ENCODE data around the gene GEN1. TPM values are rescaled to one million over a fixed set of nuclear protein-coding genes. Genes with fewer than 3 reads are reported as not detected.

The GEN1 gene
- total and polyA plus RNA-seq, 2 of the 4 experiments (the other 2 are of a cell fraction): 7.9 to 8.3 TPM

DNA sequence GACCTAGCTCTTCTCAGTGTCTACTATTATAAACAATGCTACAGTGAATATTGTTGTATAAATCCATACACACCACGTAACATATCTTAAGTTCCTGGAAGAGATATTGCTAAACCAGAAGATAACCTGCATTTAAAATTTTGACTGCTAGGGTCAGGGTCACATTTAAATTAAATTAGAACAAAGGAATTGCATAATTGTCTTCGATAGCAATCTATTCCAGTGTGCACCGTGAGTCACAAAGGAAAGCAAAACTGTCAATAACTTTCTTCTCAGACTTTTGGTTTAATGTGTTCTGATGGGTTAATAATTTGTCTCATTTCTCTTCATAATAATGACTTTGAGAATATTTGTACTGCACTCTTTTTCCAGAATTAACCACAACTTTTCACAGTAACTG lies 4.2 kb downstream of the GEN1 start:
- no peak overlapping the region for H3K14ac ChIP-seq (replicated peaks; ENCODE audit: low read depth, low read length)
- no peak for DNase-seq
- H3K18ac ChIP-seq (ENCODE audit: low read depth, low read length): no peak overlapping the region
- no peaks in the 10 kb centered on the region; the same call in 1 of the 2 replicates for H3K9me1 ChIP-seq (ENCODE audit: insufficient read depth, low read length)
- no peak overlapping the region for H2AK9ac ChIP-seq (replicated peaks; ENCODE audit: low read depth, low read length, poor library complexity)
- no peaks in the 10 kb centered on the region for H3K4me1 ChIP-seq (ENCODE audit: control insufficient read depth, insufficient read depth, low read length)
- H3K79me1 ChIP-seq (ENCODE audit: low read depth in 1 of 2, low read length in 2 of 2): peaks cover 9 to 16% of the 10 kb centered on the region in 2 experiments
- no peaks in the 10 kb centered on the region; the same call in 1 of the 2 replicates for H4K20me1 ChIP-seq (ENCODE audit: insufficient read depth, low read length)
- H2BK120ac ChIP-seq (ENCODE audit: low read depth, low read length): no peak overlapping the region
- dilution Hi-C loops (cut with HindIII; ENCODE audit: low sequenced_read_pairs, unreplicated experiment): no loop called here
- H3K4me2 ChIP-seq (ENCODE audit: low read depth, low read length): peak overlapping the region; percentile 32; the same call in 1 of the 2 replicates
- peak overlapping the region in 1 of 2 experiments; percentile 17; a peak in 1 of 4 replicates for H4K8ac ChIP-seq (ENCODE audit: low read depth in 2 of 2, low read length in 2 of 2)
- intact Hi-C loops (cut with micrococcal nuclease): no loop called here
- POLR2A ChIA-PET (ENCODE audit: unreplicated experiment): no interaction called here
- ATAC-seq (ENCODE audit: low read depth): no peak
- TF ChIP-seq RCOR1 (IDR thresholded peaks at IDR 0.05; ENCODE audit: insufficient replicate concordance, low read length) (no peak), MAZ (IDR thresholded peaks at IDR 0.05; ENCODE audit: borderline replicate concordance, low read depth, low read length) (no peak), MAFK (IDR thresholded peaks at IDR 0.05; ENCODE audit: low read depth, low read length) (no peak), MXI1 (IDR thresholded peaks at IDR 0.05; ENCODE audit: borderline replicate concordance, low read depth, low read length) (no peak), CHD1 (IDR thresholded peaks at IDR 0.05; ENCODE audit: low read depth, low read length) (no peak), SMC3 (IDR thresholded peaks at IDR 0.05; ENCODE audit: low read depth, low read length) (no peak), POLR2A (IDR thresholded peaks at IDR 0.05; ENCODE audit: low read depth, low read length) (no peak), CEBPB (IDR thresholded peaks at IDR 0.05; ENCODE audit: low read depth, low read length) (no peak), BHLHE40 (IDR thresholded peaks at IDR 0.05; ENCODE audit: low read depth, low read length) (no peak), FOS (IDR thresholded peaks at IDR 0.05; ENCODE audit: low read depth, low read length) (no peak), RFX5 (IDR thresholded peaks at IDR 0.05; ENCODE audit: low read depth, low read length) (no peak), RAD21 (IDR thresholded peaks at IDR 0.05; ENCODE audit: low read length) (no peak), NFE2L2 (IDR thresholded peaks at IDR 0.05; ENCODE audit: low read depth, low read length) (no peak)
- TF ChIP-seq, protein P1, sequence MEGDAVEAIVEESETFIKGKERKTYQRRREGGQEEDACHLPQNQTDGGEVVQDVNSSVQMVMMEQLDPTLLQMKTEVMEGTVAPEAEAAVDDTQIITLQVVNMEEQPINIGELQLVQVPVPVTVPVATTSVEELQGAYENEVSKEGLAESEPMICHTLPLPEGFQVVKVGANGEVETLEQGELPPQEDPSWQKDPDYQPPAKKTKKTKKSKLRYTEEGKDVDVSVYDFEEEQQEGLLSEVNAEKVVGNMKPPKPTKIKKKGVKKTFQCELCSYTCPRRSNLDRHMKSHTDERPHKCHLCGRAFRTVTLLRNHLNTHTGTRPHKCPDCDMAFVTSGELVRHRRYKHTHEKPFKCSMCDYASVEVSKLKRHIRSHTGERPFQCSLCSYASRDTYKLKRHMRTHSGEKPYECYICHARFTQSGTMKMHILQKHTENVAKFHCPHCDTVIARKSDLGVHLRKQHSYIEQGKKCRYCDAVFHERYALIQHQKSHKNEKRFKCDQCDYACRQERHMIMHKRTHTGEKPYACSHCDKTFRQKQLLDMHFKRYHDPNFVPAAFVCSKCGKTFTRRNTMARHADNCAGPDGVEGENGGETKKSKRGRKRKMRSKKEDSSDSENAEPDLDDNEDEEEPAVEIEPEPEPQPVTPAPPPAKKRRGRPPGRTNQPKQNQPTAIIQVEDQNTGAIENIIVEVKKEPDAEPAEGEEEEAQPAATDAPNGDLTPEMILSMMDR (conservative IDR thresholded peaks at IDR 0.05; ENCODE audit: low read depth, low read length): no peak
- TF ChIP-seq, protein P2, sequence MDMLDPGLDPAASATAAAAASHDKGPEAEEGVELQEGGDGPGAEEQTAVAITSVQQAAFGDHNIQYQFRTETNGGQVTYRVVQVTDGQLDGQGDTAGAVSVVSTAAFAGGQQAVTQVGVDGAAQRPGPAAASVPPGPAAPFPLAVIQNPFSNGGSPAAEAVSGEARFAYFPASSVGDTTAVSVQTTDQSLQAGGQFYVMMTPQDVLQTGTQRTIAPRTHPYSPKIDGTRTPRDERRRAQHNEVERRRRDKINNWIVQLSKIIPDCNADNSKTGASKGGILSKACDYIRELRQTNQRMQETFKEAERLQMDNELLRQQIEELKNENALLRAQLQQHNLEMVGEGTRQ (IDR thresholded peaks at IDR 0.05; ENCODE audit: low read depth, low read length): no peak
- TF ChIP-seq, protein P3, sequence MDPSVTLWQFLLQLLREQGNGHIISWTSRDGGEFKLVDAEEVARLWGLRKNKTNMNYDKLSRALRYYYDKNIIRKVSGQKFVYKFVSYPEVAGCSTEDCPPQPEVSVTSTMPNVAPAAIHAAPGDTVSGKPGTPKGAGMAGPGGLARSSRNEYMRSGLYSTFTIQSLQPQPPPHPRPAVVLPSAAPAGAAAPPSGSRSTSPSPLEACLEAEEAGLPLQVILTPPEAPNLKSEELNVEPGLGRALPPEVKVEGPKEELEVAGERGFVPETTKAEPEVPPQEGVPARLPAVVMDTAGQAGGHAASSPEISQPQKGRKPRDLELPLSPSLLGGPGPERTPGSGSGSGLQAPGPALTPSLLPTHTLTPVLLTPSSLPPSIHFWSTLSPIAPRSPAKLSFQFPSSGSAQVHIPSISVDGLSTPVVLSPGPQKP (IDR thresholded peaks at IDR 0.05; ENCODE audit: borderline replicate concordance, low read depth, low read length): no peak
- no peak overlapping the region for H3K56ac ChIP-seq (ENCODE audit: extremely low read depth, insufficient read depth, low read length)
- no peak overlapping the region for H2AFZ ChIP-seq (replicated peaks; ENCODE audit: low read length, poor library complexity)
- no peaks in the 10 kb centered on the region for H3K27me3 ChIP-seq (ENCODE audit: control insufficient read depth, insufficient read depth, low read length)
- no peak overlapping the region for H3K23ac ChIP-seq (ENCODE audit: low read depth, low read length)
- H2BK20ac ChIP-seq (ENCODE audit: low read depth, low read length): no peak overlapping the region
- H3K4ac ChIP-seq (ENCODE audit: low read depth, low read length): no peak overlapping the region
- H2AK5ac ChIP-seq (ENCODE audit: low read depth, low read length): no peak overlapping the region
- no TSS peak for BruUV-seq (replicated peaks)
- H3K4me3 ChIP-seq (ENCODE audit: insufficient read depth, low read depth, low read length): no peak overlapping the region
- no peak overlapping the region for H3K27ac ChIP-seq (ENCODE audit: insufficient read depth, low read length)
- H3K36me3 ChIP-seq (ENCODE audit: control insufficient read depth, insufficient read depth, low read length): no peaks in the 10 kb centered on the region; the same call in 1 of the 2 replicates
- no peak overlapping the region for H4K5ac ChIP-seq (ENCODE audit: low read depth, low read length)
- no CpG with 5 or more reads among the region's 3 CpGs for WGBS, 2 experiments (ENCODE audit: extremely low coverage in 2 of 2, insufficient read length in 1 of 2)
- H2BK15ac ChIP-seq (ENCODE audit: low read depth, low read length): no peak overlapping the region
- CTCF ChIA-PET: no interaction called here
- H3K9me3 ChIP-seq (ENCODE audit: control insufficient read depth, insufficient read depth, low read length): no peaks in the 10 kb centered on the region
- H4K91ac ChIP-seq (ENCODE audit: insufficient read depth, low read depth, low read length): no peak overlapping the region
- in situ Hi-C loops (cut with MboI; ENCODE audit: low sequenced_read_pairs): no loop called here
- no peak overlapping the region for H3K9ac ChIP-seq (ENCODE audit: low read depth, low read length)
- no peak overlapping the region for H2BK5ac ChIP-seq (ENCODE audit: low read depth, low read length, poor library complexity, severe bottlenecking)
